Activated naive CD4-positive, alpha-beta T cell treated with anti-CD3 and anti-CD28 coated beads for 36 hours (primary cell): ENCODE data around the gene FOXR1. TPM values are rescaled to one million over a fixed set of nuclear protein-coding genes. Genes with fewer than 3 reads are reported as not detected.

Experiments used
- CTCF ChIA-PET: fragments of 350-600 bp; sonication (Branson Sonifier 250); formaldehyde crosslinking; loops from one replicate; lab custom pipeline; 2021; ENCODE audit warnings: antibody characterized with exemption; lab: Charles Lee
- DNase-seq: peaks from one replicate; pipeline ENCODE4 v3.0.0-alpha.2; 2020
- H3K27ac Mint-ChIP-seq: one replicate; pipeline ENCODE4 v1.8.0; 2021; ENCODE audit warnings: mild to moderate bottlenecking, mixed read lengths
- H3K27me3 Mint-ChIP-seq: one replicate; pipeline ENCODE4 v1.8.0; 2021; ENCODE audit warnings: low read depth, mixed read lengths
- H3K36me3 Mint-ChIP-seq: one replicate; pipeline ENCODE4 v1.8.0; 2021; ENCODE audit warnings: low read depth, mixed read lengths
- H3K4me1 Mint-ChIP-seq: one replicate; pipeline ENCODE4 v1.8.0; 2021; ENCODE audit warnings: low read depth, mixed read lengths
- H3K4me3 Mint-ChIP-seq: one replicate; pipeline ENCODE4 v1.8.0; 2021; ENCODE audit warnings: mild to moderate bottlenecking, moderate library complexity, mixed read lengths
- H3K9me3 Mint-ChIP-seq: one replicate; pipeline ENCODE4 v1.8.0; 2021; ENCODE audit warnings: mixed read lengths
- intact Hi-C: fragments of 100-400 bp; cut with micrococcal nuclease; formaldehyde crosslinking; loops from one replicate; pipeline ENCODE4 v1.15.1; 2023
- total RNA-seq, 2 experiments: library from RNA; stranded (reverse); gene quantifications; one replicate each; pipeline ENCODE4 v1.2.3, GENCODE V29; 2021

FOXR1 gene
- total RNA-seq, 2 experiments from 2014 or later = not detected

- Mint-ChIP-seq H3K4me3 (no peak overlapping the region), H3K36me3 (peaks cover 30% of the 10 kb centered on the region), H3K9me3 (no peaks in the 10 kb centered on the region), H3K27me3 (no peaks in the 10 kb centered on the region), H3K4me1 (peaks cover 50% of the 10 kb centered on the region), H3K27ac (peak overlapping the region; percentile 57)
- CTCF ChIA-PET = interaction anchor here (1.3 to 1.4 kb wide), 2 partner anchors 33 to 80 kb away, joined by 4 to 6 read pairs; partner anchors contain the start of gene HYOU1
- intact Hi-C loops = no loop called here
- DNase-seq = no peak
Observed at GRCh38 chr11:119023741-119024140, 52.2 kb downstream of the FOXR1 start.

GRCh38 chr11:119024430-119025098 lies 53.0 kb downstream of the FOXR1 start:
- H3K27me3 Mint-ChIP-seq = no peaks in the 10 kb centered on the region
- peak overlapping the region; percentile 57 for H3K27ac Mint-ChIP-seq
- H3K9me3 Mint-ChIP-seq = no peaks in the 10 kb centered on the region
- DNase-seq = no peak
- CTCF ChIA-PET = interaction anchor here (1.3 kb wide), 1 partner anchor 32 kb away, joined by 4 read pairs; the partner anchor contains the start of gene HYOU1
- intact Hi-C loops = no loop called here
- H3K36me3 Mint-ChIP-seq = peaks cover 32% of the 10 kb centered on the region
- H3K4me1 Mint-ChIP-seq = peaks cover 56% of the 10 kb centered on the region
- no peak overlapping the region for H3K4me3 Mint-ChIP-seq

- H3K4me1 Mint-ChIP-seq = peaks cover 55% of the 10 kb centered on the region
- no peak for DNase-seq
- H3K27me3 Mint-ChIP-seq = no peaks in the 10 kb centered on the region
- peak overlapping the region; percentile 34 for H3K27ac Mint-ChIP-seq
- peaks cover 30% of the 10 kb centered on the region for H3K36me3 Mint-ChIP-seq
- intact Hi-C loops = no loop called here
- H3K9me3 Mint-ChIP-seq = no peaks in the 10 kb centered on the region
- CTCF ChIA-PET = interaction anchor here (0.7 to 1.3 kb wide), 2 partner anchors 31 to 41 kb away, joined by 3 to 4 read pairs; partner anchors contain the start of gene HYOU1
- H3K4me3 Mint-ChIP-seq = no peak overlapping the region
Observed at GRCh38 chr11:119025099-119025473, 53.5 kb downstream of the FOXR1 start.

- Mint-ChIP-seq H3K27me3 (no peaks in the 10 kb centered on the region), H3K9me3 (no peaks in the 10 kb centered on the region), H3K4me3 (no peak overlapping the region), H3K36me3 (peaks cover 29% of the 10 kb centered on the region), H3K4me1 (peaks cover 50% of the 10 kb centered on the region), H3K27ac (peak overlapping the region; percentile 34)
- intact Hi-C loops = no loop called here
- no peak for DNase-seq
- CTCF ChIA-PET = interaction anchor here (0.7 kb wide), 1 partner anchor 42 kb away, joined by 3 read pairs; no protein-coding TSS in a partner anchor
Observed at GRCh38 chr11:119025541-119025940, 54.0 kb downstream of the FOXR1 start.

- CTCF ChIA-PET = no interaction called here
- Mint-ChIP-seq H3K4me1 (peaks cover 48% of the 10 kb centered on the region), H3K9me3 (no peaks in the 10 kb centered on the region), H3K36me3 (peaks cover 27% of the 10 kb centered on the region), H3K27ac (no peak overlapping the region), H3K4me3 (no peak overlapping the region), H3K27me3 (no peaks in the 10 kb centered on the region)
- no peak for DNase-seq
- intact Hi-C loops = no loop called here
Observed at GRCh38 chr11:119025978-119026766, 54.6 kb downstream of the FOXR1 start.

GRCh38 chr11:119026970-119027369 lies 55.4 kb downstream of the FOXR1 start:
- no peaks in the 10 kb centered on the region for H3K9me3 Mint-ChIP-seq
- peaks cover 43% of the 10 kb centered on the region for H3K4me1 Mint-ChIP-seq
- no peak overlapping the region for H3K4me3 Mint-ChIP-seq
- peaks cover 21% of the 10 kb centered on the region for H3K36me3 Mint-ChIP-seq
- no peaks in the 10 kb centered on the region for H3K27me3 Mint-ChIP-seq
- H3K27ac Mint-ChIP-seq = no peak overlapping the region
- CTCF ChIA-PET = interaction anchor here (0.5 to 1.0 kb wide), 2 partner anchors 12 to 70 kb away, joined by 3 to 5 read pairs; no protein-coding TSS in a partner anchor
- intact Hi-C loops = no loop called here
- DNase-seq = no peak

- Mint-ChIP-seq H3K4me3 (no peak overlapping the region), H3K36me3 (peaks cover 17% of the 10 kb centered on the region), H3K9me3 (no peaks in the 10 kb centered on the region), H3K27me3 (no peaks in the 10 kb centered on the region), H3K4me1 (peaks cover 42% of the 10 kb centered on the region), H3K27ac (no peak overlapping the region)
- CTCF ChIA-PET = interaction anchor here (1.0 kb wide), 1 partner anchor 71 kb away, joined by 3 read pairs; no protein-coding TSS in a partner anchor
- no peak for DNase-seq
- intact Hi-C loops = no loop called here
Observed at GRCh38 chr11:119027561-119028345, 56.2 kb downstream of the FOXR1 start.

- intact Hi-C loops = no loop called here
- no peak overlapping the region for H3K4me3 Mint-ChIP-seq
- no peaks in the 10 kb centered on the region for H3K27me3 Mint-ChIP-seq
- CTCF ChIA-PET = no interaction called here
- no peaks in the 10 kb centered on the region for H3K9me3 Mint-ChIP-seq
- peaks cover 14% of the 10 kb centered on the region for H3K36me3 Mint-ChIP-seq
- no peak for DNase-seq
- peaks cover 36% of the 10 kb centered on the region for H3K4me1 Mint-ChIP-seq
- no peak overlapping the region for H3K27ac Mint-ChIP-seq
Observed at GRCh38 chr11:119028346-119029068, 56.9 kb downstream of the FOXR1 start.

GRCh38 chr11:119029069-119029339 lies 57.4 kb downstream of the FOXR1 start:
- intact Hi-C loops = no loop called here
- no peaks in the 10 kb centered on the region for H3K27me3 Mint-ChIP-seq
- H3K9me3 Mint-ChIP-seq = no peaks in the 10 kb centered on the region
- DNase-seq = no peak
- CTCF ChIA-PET = no interaction called here
- H3K4me1 Mint-ChIP-seq = peaks cover 31% of the 10 kb centered on the region
- no peak overlapping the region for H3K27ac Mint-ChIP-seq
- peaks cover 12% of the 10 kb centered on the region for H3K36me3 Mint-ChIP-seq
- H3K4me3 Mint-ChIP-seq = peak overlapping the region; percentile 77

GRCh38 chr11:119029340-119030028 lies 57.9 kb downstream of the FOXR1 start:
- H3K4me3 Mint-ChIP-seq = peak overlapping the region; percentile 77
- H3K27ac Mint-ChIP-seq = peak overlapping the region; percentile 70
- no peaks in the 10 kb centered on the region for H3K9me3 Mint-ChIP-seq
- CTCF ChIA-PET = interaction anchor here (2.0 kb wide), 1 partner anchor 77 kb away, joined by 7 read pairs; the partner anchor contains the start of gene C2CD2L
- peak; percentile 75 for DNase-seq
- H3K4me1 Mint-ChIP-seq = peaks cover 26% of the 10 kb centered on the region
- H3K27me3 Mint-ChIP-seq = no peaks in the 10 kb centered on the region
- intact Hi-C loops = loop anchor here (1.0 to 2.0 kb wide), 10 partner anchors 11 to 457 kb away; partner anchors contain the start of genes ARCN1, CBL, HMBS and HYOU1
- H3K36me3 Mint-ChIP-seq = peaks cover 12% of the 10 kb centered on the region

- peak overlapping the region; percentile 70 for H3K27ac Mint-ChIP-seq
- no peak for DNase-seq
- H3K27me3 Mint-ChIP-seq = no peaks in the 10 kb centered on the region
- peaks cover 9% of the 10 kb centered on the region for H3K36me3 Mint-ChIP-seq
- no peaks in the 10 kb centered on the region for H3K9me3 Mint-ChIP-seq
- peak overlapping the region; percentile 77 for H3K4me3 Mint-ChIP-seq
- CTCF ChIA-PET = interaction anchor here (2.0 kb wide), 1 partner anchor 76 kb away, joined by 7 read pairs; the partner anchor contains the start of gene C2CD2L
- intact Hi-C loops = loop anchor here (1.0 to 2.0 kb wide), 10 partner anchors 12 to 458 kb away; partner anchors contain the start of genes ARCN1, CBL, HMBS and HYOU1
- peaks cover 23% of the 10 kb centered on the region for H3K4me1 Mint-ChIP-seq
Observed at GRCh38 chr11:119030029-119030328, 58.4 kb downstream of the FOXR1 start.
